Lower lobe of right lung (tissue), 2 donors: ENCODE results near the gene METTL6. TPM values are rescaled to one million over a fixed set of nuclear protein-coding genes. Genes with fewer than 3 reads are reported as not detected.

Experiments
- ATAC-seq, 2 donors: fragments of 200-7000 bp; cut with Tn5 transposase; one replicate each; pipeline ENCODE4 v1.9.1; 2020 to 2022; ENCODE audit warnings: mild to moderate bottlenecking in 2 of 2, moderate library complexity in 2 of 2
- DNase-seq: peaks from one replicate; pipeline ENCODE4 v3.0.0-alpha.2; 2020
- H3K27ac ChIP-seq: fragments of 200-600 bp; one replicate; pipeline ENCODE4 v1.8.0; 2022
- H3K27me3 ChIP-seq: fragments of 200-600 bp; one replicate; pipeline ENCODE4 v1.8.0; 2022; ENCODE audit warnings: low read depth
- H3K36me3 ChIP-seq: fragments of 200-600 bp; one replicate; pipeline ENCODE4 v1.8.0; 2022; ENCODE audit warnings: mild to moderate bottlenecking
- H3K4me1 ChIP-seq: fragments of 200-600 bp; one replicate; pipeline ENCODE4 v1.8.0; 2022
- H3K4me3 ChIP-seq: fragments of 200-600 bp; one replicate; pipeline ENCODE4 v1.8.0; 2022; ENCODE audit warnings: mild to moderate bottlenecking
- H3K9me3 ChIP-seq: fragments of 200-600 bp; one replicate; pipeline ENCODE4 v1.8.0; 2022
- intact Hi-C: fragments of 100-400 bp; cut with DNase I; formaldehyde crosslinking; loops from one replicate; pipeline ENCODE4 v1.11.0; 2022
- total RNA-seq: library from RNA; stranded (reverse); fragmentation: NEBNext Ultra II Directional; extraction: Animal tissue kit (Norgen Biotek cat#: 25700); gene quantifications from one replicate; pipeline ENCODE4 v1.2.1, GENCODE V29; 2021
- TF ChIP-seq, protein P1 (sequence below): fragments of 200-600 bp; IDR thresholded peaks from one replicate; pipeline ENCODE4 v1.8.0; 2022; ENCODE audit warnings: antibody characterized with exemption, mild to moderate bottlenecking
- donor health status: DM: no; HTN: yes; CAD: no; lungs with severe emphysema.

Gene METTL6
- total RNA-seq, 1 donor from 2014 or later = 18.1 TPM

DNA sequence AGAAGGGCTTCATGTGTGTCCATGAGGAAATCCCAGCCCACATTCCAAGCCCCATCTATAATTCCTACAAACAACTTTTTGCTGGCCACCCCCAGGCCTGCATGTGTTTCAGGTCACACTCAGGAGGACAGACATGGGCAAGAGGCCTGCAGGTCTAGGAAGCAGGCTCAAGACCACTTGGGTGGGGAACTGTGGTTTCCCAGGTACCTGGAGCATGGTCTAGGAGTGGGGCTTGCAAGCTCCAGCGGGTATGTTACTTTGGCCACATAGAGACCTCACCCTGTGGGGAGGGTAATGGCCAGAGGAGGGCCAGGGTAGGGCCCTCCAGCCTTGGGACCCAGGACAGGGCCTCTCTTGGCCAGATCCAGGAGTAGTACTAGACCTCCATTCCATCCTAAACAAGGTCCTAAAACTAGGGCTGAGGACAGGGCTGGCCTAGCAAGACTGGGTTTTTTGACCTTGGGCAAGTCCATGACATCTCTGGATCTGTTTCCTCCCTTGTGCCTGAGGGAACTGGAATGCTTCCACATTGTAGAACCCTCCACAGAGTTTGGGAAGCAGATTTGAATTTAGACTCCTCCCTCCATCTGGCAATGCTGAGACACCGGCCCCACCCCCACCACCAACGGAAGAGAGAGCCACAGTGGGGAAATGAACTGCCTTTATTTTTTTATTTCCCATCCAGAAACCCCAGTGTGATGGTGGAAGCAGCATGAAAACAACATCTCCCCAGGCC lies 22.3 kb upstream of the METTL6 start:
- H3K4me1 ChIP-seq = no peaks in the 10 kb centered on the region
- DNase-seq (no peak), ATAC-seq (no peak)
- H3K36me3 ChIP-seq = no peaks in the 10 kb centered on the region
- no peak overlapping the region for H3K27ac ChIP-seq
- no peaks in the 10 kb centered on the region for H3K9me3 ChIP-seq
- intact Hi-C loops = no loop called here
- TF ChIP-seq, protein P1, sequence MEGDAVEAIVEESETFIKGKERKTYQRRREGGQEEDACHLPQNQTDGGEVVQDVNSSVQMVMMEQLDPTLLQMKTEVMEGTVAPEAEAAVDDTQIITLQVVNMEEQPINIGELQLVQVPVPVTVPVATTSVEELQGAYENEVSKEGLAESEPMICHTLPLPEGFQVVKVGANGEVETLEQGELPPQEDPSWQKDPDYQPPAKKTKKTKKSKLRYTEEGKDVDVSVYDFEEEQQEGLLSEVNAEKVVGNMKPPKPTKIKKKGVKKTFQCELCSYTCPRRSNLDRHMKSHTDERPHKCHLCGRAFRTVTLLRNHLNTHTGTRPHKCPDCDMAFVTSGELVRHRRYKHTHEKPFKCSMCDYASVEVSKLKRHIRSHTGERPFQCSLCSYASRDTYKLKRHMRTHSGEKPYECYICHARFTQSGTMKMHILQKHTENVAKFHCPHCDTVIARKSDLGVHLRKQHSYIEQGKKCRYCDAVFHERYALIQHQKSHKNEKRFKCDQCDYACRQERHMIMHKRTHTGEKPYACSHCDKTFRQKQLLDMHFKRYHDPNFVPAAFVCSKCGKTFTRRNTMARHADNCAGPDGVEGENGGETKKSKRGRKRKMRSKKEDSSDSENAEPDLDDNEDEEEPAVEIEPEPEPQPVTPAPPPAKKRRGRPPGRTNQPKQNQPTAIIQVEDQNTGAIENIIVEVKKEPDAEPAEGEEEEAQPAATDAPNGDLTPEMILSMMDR = no peak
- H3K4me3 ChIP-seq = no peak overlapping the region
- no peaks in the 10 kb centered on the region for H3K27me3 ChIP-seq

DNA sequence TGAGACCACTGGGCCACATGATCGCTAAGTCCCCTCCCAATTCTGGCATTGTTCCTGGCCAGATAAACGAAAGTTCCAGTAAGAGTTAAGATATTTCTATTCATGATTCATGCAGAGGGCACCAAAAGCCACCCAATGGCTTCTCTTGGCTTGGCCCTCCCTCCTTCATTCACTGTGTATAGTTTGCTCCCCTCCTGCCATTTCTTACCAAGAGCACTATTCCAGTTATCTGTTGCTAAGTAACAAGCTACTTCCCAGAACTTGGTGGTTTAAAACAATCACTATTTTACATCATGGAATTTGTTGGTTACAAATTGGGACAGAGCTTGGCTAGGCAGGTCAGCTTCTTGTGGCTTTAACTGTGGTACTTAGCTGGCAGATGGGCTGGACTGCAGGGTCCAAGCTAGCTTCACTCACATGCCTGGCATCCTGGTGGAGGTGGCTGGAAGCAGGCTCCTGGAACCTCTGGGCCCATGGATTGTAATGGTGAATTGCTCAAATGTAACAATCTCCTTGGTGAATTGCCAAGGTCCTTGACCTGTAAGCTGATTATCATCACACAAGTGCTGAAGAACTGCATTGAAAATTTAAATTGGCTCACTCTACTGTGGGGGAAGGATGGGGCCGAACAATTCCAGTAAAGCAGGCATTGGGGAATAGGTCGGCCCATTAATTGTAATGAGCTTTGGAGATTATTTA lies 16.6 kb upstream of the METTL6 start:
- DNase-seq (no peak), ATAC-seq (no peak)
- Histone ChIP-seq H3K4me3 (no peak overlapping the region), H3K27me3 (no peaks in the 10 kb centered on the region), H3K36me3 (peaks cover 43% of the 10 kb centered on the region), H3K4me1 (peaks cover 6% of the 10 kb centered on the region), H3K9me3 (no peaks in the 10 kb centered on the region), H3K27ac (no peak overlapping the region)
- TF ChIP-seq, protein P1 = no peak
- intact Hi-C loops = no loop called here

DNA sequence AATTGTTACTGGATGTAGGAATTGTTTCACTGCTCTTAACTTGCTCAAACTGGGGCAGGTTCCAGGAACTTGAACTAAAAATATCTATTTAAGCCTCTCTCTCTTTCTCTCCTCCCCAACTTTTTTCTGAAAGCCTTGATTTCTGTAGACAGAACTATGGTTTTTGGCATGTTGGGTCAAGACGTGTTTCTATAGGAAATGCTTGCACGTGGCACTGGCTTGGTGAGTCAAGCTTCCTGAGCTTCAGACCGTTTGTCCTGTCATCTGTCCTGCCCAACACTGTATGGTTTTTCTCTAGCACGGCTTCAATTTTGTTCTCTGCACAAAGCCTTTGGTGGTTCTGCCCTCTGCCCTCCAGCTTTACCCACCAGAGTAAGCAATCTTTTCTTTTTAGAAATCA lies 13.5 kb upstream of the METTL6 start:
- no peak overlapping the region for H3K27ac ChIP-seq
- intact Hi-C loops = no loop called here
- no peaks in the 10 kb centered on the region for H3K27me3 ChIP-seq
- H3K4me3 ChIP-seq = no peak overlapping the region
- ATAC-seq = no peak
- peaks cover 74% of the 10 kb centered on the region for H3K36me3 ChIP-seq
- DNase-seq = no peak
- H3K4me1 ChIP-seq = peaks cover 6% of the 10 kb centered on the region
- no peaks in the 10 kb centered on the region for H3K9me3 ChIP-seq
- TF ChIP-seq, protein P1 = no peak

DNA sequence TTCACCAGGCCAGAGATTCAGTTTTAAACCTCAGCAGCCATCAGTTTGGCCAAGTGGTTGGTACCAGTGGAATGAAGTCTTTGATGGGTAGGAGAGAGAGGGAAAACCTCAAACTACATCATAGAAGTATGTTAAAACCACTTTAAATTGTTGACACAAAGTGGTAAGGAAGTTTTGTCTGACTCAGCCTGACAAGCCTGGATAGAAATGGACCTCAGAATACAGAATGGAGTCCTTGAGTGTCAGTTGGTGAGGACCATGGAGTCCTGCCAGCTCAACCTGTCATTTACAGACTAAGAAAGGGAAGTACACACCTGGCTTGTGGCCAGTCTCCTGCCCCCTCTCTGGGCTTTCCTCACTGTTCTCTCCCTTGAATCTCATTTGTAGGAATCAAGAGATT lies 12.1 kb upstream of the METTL6 start:
- ATAC-seq = peak; percentile 37 to 45
- TF ChIP-seq, protein P1 = no peak
- no peak for DNase-seq
- H3K9me3 ChIP-seq = no peaks in the 10 kb centered on the region
- H3K27me3 ChIP-seq = no peaks in the 10 kb centered on the region
- peaks cover 88% of the 10 kb centered on the region for H3K36me3 ChIP-seq
- no peak overlapping the region for H3K4me3 ChIP-seq
- peaks cover 6% of the 10 kb centered on the region for H3K4me1 ChIP-seq
- intact Hi-C loops = no loop called here
- H3K27ac ChIP-seq = no peak overlapping the region

DNA sequence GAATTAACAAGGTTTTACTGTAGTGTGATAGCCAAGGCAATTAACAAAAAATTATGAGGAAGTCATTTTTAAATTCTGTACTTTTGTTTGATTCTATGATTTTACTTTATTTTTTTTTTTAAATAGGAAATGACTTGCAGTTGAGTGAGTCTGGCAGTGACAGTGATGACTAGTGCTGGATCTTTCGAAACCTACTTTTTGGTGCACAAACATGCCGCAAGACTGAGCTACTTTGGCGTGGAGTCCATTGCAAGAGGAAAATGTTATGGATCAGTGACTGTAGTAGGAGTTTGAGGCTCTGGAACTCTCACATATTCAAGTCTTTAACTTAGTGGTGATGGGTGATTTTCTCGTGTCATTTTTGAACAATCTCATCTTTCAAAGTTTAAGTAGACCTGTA lies 11.6 kb upstream of the METTL6 start:
- peaks cover 6% of the 10 kb centered on the region for H3K4me1 ChIP-seq
- intact Hi-C loops = no loop called here
- DNase-seq = no peak
- peaks cover 88% of the 10 kb centered on the region for H3K36me3 ChIP-seq
- no peaks in the 10 kb centered on the region for H3K27me3 ChIP-seq
- TF ChIP-seq, protein P1 = no peak
- H3K27ac ChIP-seq = no peak overlapping the region
- no peak for ATAC-seq
- H3K4me3 ChIP-seq = no peak overlapping the region
- H3K9me3 ChIP-seq = no peaks in the 10 kb centered on the region
